Endothelial cell of umbilical vein (primary cell): Measurements from ENCODE around the gene PLEKHA6.

Experiments
- EZH2 ChIP-seq: IDR thresholded peaks from 2 replicates; pipeline ENCODE4 v1.6.1; 2012; ENCODE audit warnings: borderline replicate concordance, low read depth, mild to moderate bottlenecking, moderate library complexity, low read length, inconsistent platforms; ENCODE audit not compliant: severe bottlenecking
- POLR2A ChIP-seq: IDR thresholded peaks from 2 replicates; pipeline ENCODE4 v1.6.1; 2012; ENCODE audit warnings: low read depth, mild to moderate bottlenecking, control low read depth, low read length
- POLR2AphosphoS5 ChIP-seq: IDR thresholded peaks from 2 replicates; pipeline ENCODE4 v1.6.1; 2012; ENCODE audit warnings: low read depth, mild to moderate bottlenecking, control low read depth, low read length, moderate library complexity; ENCODE audit not compliant: insufficient read depth
- TF ChIP-seq, protein P1 (sequence below), 2 donors: IDR thresholded peaks; 1 replicate in 1 of 2; 2 replicates in 1 of 2; pipeline ENCODE4 v1.5.1; 2011; ENCODE audit warnings: low read length in 2 of 2, mild to moderate bottlenecking in 2 of 2, moderate library complexity in 2 of 2, control low read depth in 1 of 2, inconsistent platforms in 1 of 2, low read depth in 1 of 2; ENCODE audit not compliant: insufficient read depth in 1 of 2; ENCODE audit errors: extremely low read depth in 1 of 2

GRCh38 chr1:204406621-204407020 is 46.9 kb upstream of the PLEKHA6 start:
- TF ChIP-seq, protein P1, sequence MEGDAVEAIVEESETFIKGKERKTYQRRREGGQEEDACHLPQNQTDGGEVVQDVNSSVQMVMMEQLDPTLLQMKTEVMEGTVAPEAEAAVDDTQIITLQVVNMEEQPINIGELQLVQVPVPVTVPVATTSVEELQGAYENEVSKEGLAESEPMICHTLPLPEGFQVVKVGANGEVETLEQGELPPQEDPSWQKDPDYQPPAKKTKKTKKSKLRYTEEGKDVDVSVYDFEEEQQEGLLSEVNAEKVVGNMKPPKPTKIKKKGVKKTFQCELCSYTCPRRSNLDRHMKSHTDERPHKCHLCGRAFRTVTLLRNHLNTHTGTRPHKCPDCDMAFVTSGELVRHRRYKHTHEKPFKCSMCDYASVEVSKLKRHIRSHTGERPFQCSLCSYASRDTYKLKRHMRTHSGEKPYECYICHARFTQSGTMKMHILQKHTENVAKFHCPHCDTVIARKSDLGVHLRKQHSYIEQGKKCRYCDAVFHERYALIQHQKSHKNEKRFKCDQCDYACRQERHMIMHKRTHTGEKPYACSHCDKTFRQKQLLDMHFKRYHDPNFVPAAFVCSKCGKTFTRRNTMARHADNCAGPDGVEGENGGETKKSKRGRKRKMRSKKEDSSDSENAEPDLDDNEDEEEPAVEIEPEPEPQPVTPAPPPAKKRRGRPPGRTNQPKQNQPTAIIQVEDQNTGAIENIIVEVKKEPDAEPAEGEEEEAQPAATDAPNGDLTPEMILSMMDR (IDR thresholded peaks at IDR 0.05; ENCODE audit: extremely low read depth in 1 of 2, insufficient read depth in 1 of 2, low read depth in 1 of 2, low read length in 2 of 2), result no peak
- no peak for TF ChIP-seq EZH2
- TF ChIP-seq POLR2AphosphoS5, result no peak
- TF ChIP-seq POLR2A, result no peak
